HepG2 (cell line): ENCODE measurements around the gene ZFAND2B. TPM values are rescaled to one million over a fixed set of nuclear protein-coding genes. Genes with fewer than 3 reads are reported as not detected.

Source experiments
- ATAC-seq: fragments of 200-7000 bp; cut with Tn5 transposase; 3 replicates; pipeline ENCODE4 v1.9.1; 2020; ENCODE audit warnings: mild to moderate bottlenecking, moderate library complexity
- BruUV-seq: library from RNA; stranded (reverse); fragments of 400-500 nt; replicated peaks from 2 replicates; lab custom pipeline; 2021; lab: Mats Ljungman, UMichigan
- CTCF ChIA-PET: fragments of 300-600 bp; formaldehyde crosslinking; extraction: SDS; loops from one replicate; lab custom pipeline; 2021; ENCODE audit warnings: low total read pairs, inconsistent platforms, low intra/inter-chr PET ratio; lab: Yijun Ruan, JAX
- POLR2A ChIA-PET: fragments of 350-600 bp; sonication (Branson Sonifier 250); formaldehyde crosslinking; loops from one replicate; lab custom pipeline; 2020; ENCODE audit warnings: antibody characterized with exemption, inconsistent platforms; lab: Yijun Ruan, JAX
- DNase-seq: peaks from one replicate; pipeline ENCODE4 v3.0.0-alpha.2; 2015; ENCODE audit warnings: low spot score
- FAIRE-seq: peaks from 3 replicates; lab custom pipeline; 2011; peaks lifted over from hg19 to GRCh38; lab: Jason Lieb, UNC
- H2AFZ ChIP-seq: one replicate; pipeline ENCODE4 v1.6.1; 2011; ENCODE audit warnings: low read length, inconsistent platforms
- H3K27ac ChIP-seq: fragments of 300-600 bp; 3 replicates; pipeline ENCODE4 v1.8.0; 2011; ENCODE audit warnings: mixed run types, mild to moderate bottlenecking, mixed read lengths, low read length, inconsistent platforms; ENCODE audit not compliant: insufficient read depth; ENCODE audit errors: extremely low read length
- H3K27me3 ChIP-seq, 2 experiments: fragments of 200-600 bp in 1 of 2; 2 replicates in 1 of 2; 3 replicates in 1 of 2; pipeline versions ENCODE4 v1.6.0 to v1.8.0; 2011; ENCODE audit warnings: low read length in 2 of 2, mild to moderate bottlenecking in 2 of 2, moderate library complexity in 2 of 2, inconsistent platforms in 1 of 2; ENCODE audit not compliant: insufficient read depth in 2 of 2, control insufficient read depth in 1 of 2
- H3K36me3 ChIP-seq, 2 experiments: fragments of 200-600 bp in 1 of 2; replicated peaks in 1 of 2; 2 replicates in 1 of 2; 3 replicates in 1 of 2; pipeline versions ENCODE4 v1.5.1 to v1.8.0; 2011; ENCODE audit warnings: low read length in 2 of 2, inconsistent platforms in 1 of 2; ENCODE audit not compliant: insufficient read depth in 2 of 2, control insufficient read depth in 1 of 2
- H3K4me1 ChIP-seq: 2 replicates; pipeline ENCODE4 v1.5.1; 2012; ENCODE audit warnings: low read length, inconsistent platforms; ENCODE audit not compliant: insufficient read depth
- H3K4me2 ChIP-seq: 2 replicates; pipeline ENCODE4 v1.6.0; 2011; ENCODE audit warnings: low read depth, low read length, inconsistent platforms
- H3K4me3 ChIP-seq, 3 experiments: fragments of 200-600 bp in 1 of 3; sonication (generic), shearing (Covaris generic) in 1 of 3; replicated peaks in 1 of 3; 2 replicates each; pipeline ENCODE4 v1.5.1; 2011 to 2016; ENCODE audit warnings: low read length in 3 of 3, inconsistent platforms in 2 of 3, low read depth in 2 of 3, mild to moderate bottlenecking in 2 of 3, control low read depth in 1 of 3, mixed read lengths in 1 of 3; ENCODE audit not compliant: insufficient read depth in 1 of 3
- H3K79me2 ChIP-seq: one replicate; pipeline ENCODE4 v1.6.1; 2011; ENCODE audit warnings: low read length, inconsistent platforms; ENCODE audit not compliant: insufficient read depth
- H3K9ac ChIP-seq: 2 replicates; pipeline ENCODE4 v1.6.0; 2011; ENCODE audit warnings: mild to moderate bottlenecking, low read depth, low read length, inconsistent platforms; ENCODE audit not compliant: insufficient read depth
- H3K9me3 ChIP-seq: 2 replicates; pipeline ENCODE4 v1.5.1; 2012; ENCODE audit warnings: mild to moderate bottlenecking, low read length
- H4K20me1 ChIP-seq: 2 replicates; pipeline ENCODE4 v1.6.0; 2011; ENCODE audit warnings: inconsistent platforms, mild to moderate bottlenecking, low read length, moderate library complexity; ENCODE audit not compliant: insufficient read depth
- AGO2 ChIP-seq: fragments of 200-400 bp; formaldehyde crosslinking; optimal IDR thresholded peaks from 2 replicates; pipeline ENCODE3; 2017; ENCODE audit warnings: mild to moderate bottlenecking, low read depth, low read length, moderate library complexity
- KDM5A ChIP-seq: fragments of 200-600 bp; sonication (generic); IDR thresholded peaks from 2 replicates; pipeline ENCODE4 v1.7.0; 2018; ENCODE audit warnings: antibody characterized with exemption, mild to moderate bottlenecking, low read length, borderline replicate concordance
- MLLT10 ChIP-seq: sonication (generic); formaldehyde crosslinking; IDR thresholded peaks from 2 replicates; pipeline ENCODE4 v1.4.0; 2020; ENCODE audit warnings: missing genetic modification reagents
- RBFOX2 ChIP-seq: fragments of 200-400 bp; formaldehyde crosslinking; IDR thresholded peaks from 2 replicates; pipeline ENCODE4 v1.6.1; 2017; ENCODE audit warnings: low read depth, mild to moderate bottlenecking, low read length
- ZBTB1 ChIP-seq: sonication (generic); formaldehyde crosslinking; IDR thresholded peaks from 2 replicates; pipeline ENCODE4 v1.4.0; 2020; ENCODE audit warnings: missing genetic modification reagents, borderline replicate concordance
- WGBS: methylation state at CpG from one replicate; pipeline ENCODE4 v1.1.6; 2017; ENCODE audit warnings: low lambda C conversion rate; 5-methylcytosine and 5-hydroxymethylcytosine counted together
- in situ Hi-C: cut with HindIII; loops from 2 replicates; pipeline ENCODE4 v1.10.0; 2017; ENCODE audit warnings: low pct_unique_long_range_greater_than_20kb; ENCODE audit not compliant: extremely low pct_ligation_motif_present
- intact Hi-C: fragments of 100-400 bp; cut with micrococcal nuclease; formaldehyde crosslinking; loops from one replicate; pipeline ENCODE4 v1.10.0; 2022; ENCODE audit not compliant: unreplicated experiment
- polyA plus RNA-seq, 8 experiments: library from polyadenylated mRNA; depleted of rRNA in 3 of 8; stranded (reverse) in 7 of 8; unstranded in 1 of 8; fragments of >200 nt; fragmentation: Illumina TruSeq in 4 of 8; extraction: Trizol in 4 of 8; gene quantifications; 2 replicates each; pipeline versions ENCODE4 v1.2.1 to v1.2.3, GENCODE V29; 2011 to 2016; ENCODE audit warnings: low read depth in 4 of 8, missing spikeins in 1 of 8, mixed read lengths in 1 of 8; ENCODE audit not compliant: insufficient read depth in 1 of 8
- total RNA-seq, 5 experiments: library from RNA; depleted of rRNA; stranded (reverse); fragments of >200 nt; fragmentation: Illumina TruSeq; extraction: Trizol; gene quantifications; 2 replicates each; pipeline ENCODE4 v1.2.3, GENCODE V29; 2016; ENCODE audit warnings: low read depth in 1 of 5
- TF ChIP-seq, protein P1 (sequence below): IDR thresholded peaks from 2 replicates; pipeline ENCODE4 v1.6.1; 2016; ENCODE audit warnings: missing biosample characterization, missing genetic modification reagents, low read depth
- TF ChIP-seq, protein P2 (sequence below): sonication (generic); formaldehyde crosslinking; conservative IDR thresholded peaks from 2 replicates; pipeline ENCODE4 v1.8.1; 2023; ENCODE audit warnings: missing genetic modification reagents

Gene ZFAND2B
- total and polyA plus RNA-seq, 2 of the 13 experiments (the other 11 are each of a cell fraction or from before 2014, with no cell fraction given), result 53.3 to 115 TPM

DNA sequence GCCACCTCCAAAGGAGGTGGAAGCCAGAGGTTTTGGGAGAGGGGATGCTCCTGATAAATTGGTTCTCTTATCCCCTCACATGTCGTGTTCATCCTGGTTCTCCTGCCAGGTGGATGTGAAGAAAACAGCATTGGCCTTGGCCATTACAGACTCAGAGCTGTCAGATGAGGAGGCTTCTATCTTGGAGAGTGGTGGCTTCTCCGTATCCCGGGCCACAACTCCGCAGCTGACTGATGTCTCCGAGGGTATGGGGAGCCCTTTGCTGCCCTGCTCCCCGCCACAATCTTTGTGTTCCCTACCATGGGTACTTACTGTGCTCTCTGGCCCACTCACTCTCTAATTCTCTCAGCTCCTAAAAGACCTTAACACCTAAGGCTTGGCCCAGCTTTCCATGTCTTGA lies 25.1 kb upstream of the ZFAND2B start (continued):
- TF ChIP-seq, protein P1, sequence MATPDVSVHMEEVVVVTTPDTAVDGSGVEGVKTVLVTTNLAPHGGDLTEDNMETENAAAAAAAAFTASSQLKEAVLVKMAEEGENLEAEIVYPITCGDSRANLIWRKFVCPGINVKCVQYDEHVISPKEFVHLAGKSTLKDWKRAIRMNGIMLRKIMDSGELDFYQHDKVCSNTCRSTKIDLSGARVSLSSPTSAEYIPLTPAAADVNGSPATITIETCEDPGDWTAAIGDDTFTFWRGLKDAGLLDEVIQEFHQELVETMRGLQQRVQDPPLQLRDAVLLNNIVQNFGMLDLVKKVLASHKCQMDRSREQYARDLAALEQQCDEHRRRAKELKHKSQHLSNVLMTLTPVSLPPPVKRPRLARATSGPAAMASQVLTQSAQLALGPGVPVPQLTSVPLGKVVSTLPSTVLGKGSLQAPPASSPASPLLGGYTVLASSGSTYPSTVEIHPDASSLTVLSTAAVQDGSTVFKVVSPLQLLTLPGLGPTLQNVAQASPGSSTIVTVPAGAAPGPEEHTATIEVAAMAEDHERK (CRISPR knock-in tag), result no peak
- no peak for TF ChIP-seq KDM5A
- TF ChIP-seq ZBTB1 (CRISPR knock-in tag), result no peak

DNA sequence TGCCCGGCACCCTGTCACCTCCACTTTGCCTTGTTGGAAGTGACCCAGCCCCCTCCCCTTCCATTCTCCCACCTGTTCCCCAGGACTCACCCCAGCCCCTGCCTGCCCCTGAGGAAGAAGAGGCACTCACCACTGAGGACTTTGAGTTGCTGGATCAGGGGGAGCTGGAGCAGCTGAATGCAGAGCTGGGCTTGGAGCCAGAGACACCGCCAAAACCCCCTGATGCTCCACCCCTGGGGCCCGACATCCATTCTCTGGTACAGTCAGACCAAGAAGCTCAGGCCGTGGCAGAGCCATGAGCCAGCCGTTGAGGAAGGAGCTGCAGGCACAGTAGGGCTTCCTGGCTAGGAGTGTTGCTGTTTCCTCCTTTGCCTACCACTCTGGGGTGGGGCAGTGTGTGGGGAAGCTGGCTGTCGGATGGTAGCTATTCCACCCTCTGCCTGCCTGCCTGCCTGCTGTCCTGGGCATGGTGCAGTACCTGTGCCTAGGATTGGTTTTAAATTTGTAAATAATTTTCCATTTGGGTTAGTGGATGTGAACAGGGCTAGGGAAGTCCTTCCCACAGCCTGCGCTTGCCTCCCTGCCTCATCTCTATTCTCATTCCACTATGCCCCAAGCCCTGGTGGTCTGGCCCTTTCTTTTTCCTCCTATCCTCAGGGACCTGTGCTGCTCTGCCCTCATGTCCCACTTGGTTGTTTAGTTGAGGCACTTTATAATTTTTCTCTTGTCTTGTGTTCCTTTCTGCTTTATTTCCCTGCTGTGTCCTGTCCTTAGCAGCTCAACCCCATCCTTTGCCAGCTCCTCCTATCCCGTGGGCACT lies 24.0 kb upstream of the ZFAND2B start:
- H3K4me1 ChIP-seq, result peaks cover 16% of the 10 kb centered on the region
- peaks cover 30 to 48% of the 10 kb centered on the region in 2 experiments for H3K36me3 ChIP-seq

More for the DNA sequence above, 24.0 kb upstream of the ZFAND2B start:
- Histone ChIP-seq H3K4me3 (no peak overlapping the region), H3K27me3 (no peaks in the 10 kb centered on the region; a peak in 1 of 5 replicates), H3K9ac (no peak overlapping the region)
- TF ChIP-seq RBFOX2 (0 out of 2 replicates have a peak, but pooled peaks have one; percentile 22), MLLT10 (CRISPR knock-in tag) (no peak), AGO2 (peak; percentile 45)
- TF ChIP-seq, protein P2, sequence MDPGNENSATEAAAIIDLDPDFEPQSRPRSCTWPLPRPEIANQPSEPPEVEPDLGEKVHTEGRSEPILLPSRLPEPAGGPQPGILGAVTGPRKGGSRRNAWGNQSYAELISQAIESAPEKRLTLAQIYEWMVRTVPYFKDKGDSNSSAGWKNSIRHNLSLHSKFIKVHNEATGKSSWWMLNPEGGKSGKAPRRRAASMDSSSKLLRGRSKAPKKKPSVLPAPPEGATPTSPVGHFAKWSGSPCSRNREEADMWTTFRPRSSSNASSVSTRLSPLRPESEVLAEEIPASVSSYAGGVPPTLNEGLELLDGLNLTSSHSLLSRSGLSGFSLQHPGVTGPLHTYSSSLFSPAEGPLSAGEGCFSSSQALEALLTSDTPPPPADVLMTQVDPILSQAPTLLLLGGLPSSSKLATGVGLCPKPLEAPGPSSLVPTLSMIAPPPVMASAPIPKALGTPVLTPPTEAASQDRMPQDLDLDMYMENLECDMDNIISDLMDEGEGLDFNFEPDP (CRISPR knock-in tag), result 0 out of 2 replicates have a peak, but pooled peaks have one; percentile 53
- TF ChIP-seq, all 625 proteins: peak for 3
- H2AFZ ChIP-seq, result no peak overlapping the region
- CTCF ChIA-PET, result no interaction called here
- WGBS, result 95% methylated on average over 8 of the region's 8 CpGs
- H3K27ac ChIP-seq, result no peak overlapping the region
- ATAC-seq (no peak), FAIRE-seq (no peak), DNase-seq (no peak)
- H4K20me1 ChIP-seq, result no peaks in the 10 kb centered on the region
- intact Hi-C loops, result no loop called here
- no TSS peak for BruUV-seq
- in situ Hi-C loops, result no loop called here
- H3K4me2 ChIP-seq, result no peak overlapping the region
- POLR2A ChIA-PET, result interaction anchor here (0.8 to 4.8 kb wide), 9 partner anchors 11 to 67 kb away, joined by 3 to 21 read pairs (median 4); partner anchors contain the start of gene ZFAND2B
- no peaks in the 10 kb centered on the region for H3K9me3 ChIP-seq
- H3K79me2 ChIP-seq, result peaks cover 17% of the 10 kb centered on the region
